Skeletal muscle tissue (tissue), 4 donors: ENCODE data around the gene SSTR5. TPM values are rescaled to one million over a fixed set of nuclear protein-coding genes. Genes with fewer than 3 reads are reported as not detected.

ENCODE experiments used
- H3K27ac ChIP-seq: one replicate; pipeline ENCODE4 v1.7.0; 2013; ENCODE audit warnings: mild to moderate bottlenecking, low read depth, low read length, inconsistent platforms
- H3K27me3 ChIP-seq, 3 donors: one replicate each; pipeline ENCODE4 v1.7.0; 2013; ENCODE audit warnings: low read length in 3 of 3; ENCODE audit not compliant: control insufficient read depth in 3 of 3, insufficient read depth in 3 of 3
- H3K36me3 ChIP-seq, 3 donors: one replicate each; pipeline ENCODE4 v1.7.0; 2013; ENCODE audit warnings: low read length in 3 of 3; ENCODE audit not compliant: control insufficient read depth in 3 of 3, insufficient read depth in 3 of 3
- H3K4me1 ChIP-seq, 3 donors: one replicate each; pipeline ENCODE4 v1.7.0; 2013; ENCODE audit warnings: low read length in 3 of 3, mild to moderate bottlenecking in 3 of 3; ENCODE audit not compliant: control insufficient read depth in 3 of 3, insufficient read depth in 3 of 3
- H3K4me3 ChIP-seq, 3 donors: one replicate each; pipeline ENCODE4 v1.7.0; 2013; ENCODE audit warnings: low read length in 3 of 3
- H3K9ac ChIP-seq, 3 donors: one replicate each; pipeline ENCODE4 v1.7.0; 2013; ENCODE audit warnings: low read length in 3 of 3, mild to moderate bottlenecking in 3 of 3, moderate library complexity in 2 of 3, low read depth in 1 of 3
- H3K9me3 ChIP-seq, 3 donors: one replicate each; pipeline ENCODE4 v1.7.0; 2013; ENCODE audit warnings: low read length in 3 of 3; ENCODE audit not compliant: control insufficient read depth in 3 of 3
- total RNA-seq: library from RNA; depleted of rRNA; stranded (reverse); fragments of >200 nt; gene quantifications from one replicate; pipeline ENCODE4 v1.2.3, GENCODE V29; 2014
- donor health status: Osteomylitis.

The SSTR5 gene
- total RNA-seq, 1 donor from 2014 or later, result not detected

GRCh38 chr16:1094601-1095449 is 22.3 kb downstream of the SSTR5 start:
- Histone ChIP-seq H3K36me3 (no peaks in the 10 kb centered on the region), H3K9me3 (no peaks in the 10 kb centered on the region), H3K27ac (no peak overlapping the region), H3K27me3 (peaks cover 3 to 6% (median 6%) of the 10 kb centered on the region in 3 donors), H3K4me1 (peaks cover 17 to 35% (median 34%) of the 10 kb centered on the region in 3 donors), H3K9ac (no peak overlapping the region), H3K4me3 (no peak overlapping the region)

- Histone ChIP-seq H3K27me3 (peaks cover 0 to 8% (median 0%) of the 10 kb centered on the region in 3 donors), H3K4me3 (no peak overlapping the region), H3K27ac (no peak overlapping the region), H3K9me3 (no peaks in the 10 kb centered on the region), H3K36me3 (no peaks in the 10 kb centered on the region), H3K4me1 (peaks cover 13 to 30% (median 29%) of the 10 kb centered on the region in 3 donors), H3K9ac (no peak overlapping the region)
Observed at GRCh38 chr16:1095450-1096168, 23.1 kb downstream of the SSTR5 start.

GRCh38 chr16:1096169-1097082 is 23.9 kb downstream of the SSTR5 start, which contains the start of gene C1QTNF8:
C1QTNF8 (minus strand) TSS chr16:1096244; CDS start chr16:1094922, 1,322 bp downstream.
- Histone ChIP-seq H3K9ac (peak within 1 kb of the TSS in 2 of 3 donors; percentile 50 to 53), H3K4me3 (no peak within 1 kb of the TSS), H3K36me3 (no peaks in the 10 kb centered on the region), H3K9me3 (no peaks in the 10 kb centered on the region), H3K27ac (peak within 1 kb of the TSS; percentile 75), H3K27me3 (peaks cover 0 to 15% (median 4%) of the 10 kb centered on the region in 3 donors), H3K4me1 (peaks cover 13 to 25% (median 23%) of the 10 kb centered on the region in 3 donors)

- H3K4me1 ChIP-seq, result peaks cover 13 to 20% (median 19%) of the 10 kb centered on the region in 3 donors
- no peak overlapping the region for H3K4me3 ChIP-seq
- peak overlapping the region; percentile 75 for H3K27ac ChIP-seq
- H3K9me3 ChIP-seq, result no peaks in the 10 kb centered on the region
- H3K9ac ChIP-seq, result peak overlapping the region in 2 of 3 donors; percentile 53 to 69
- H3K27me3 ChIP-seq, result peaks cover 0 to 14% (median 4%) of the 10 kb centered on the region in 3 donors
- no peaks in the 10 kb centered on the region for H3K36me3 ChIP-seq
Observed at GRCh38 chr16:1097156-1097555, 24.6 kb downstream of the SSTR5 start.

GRCh38 chr16:1097800-1098199 is 25.3 kb downstream of the SSTR5 start:
- H3K4me3 ChIP-seq, result peak overlapping the region in 1 of 3 donors; percentile 13
- peak overlapping the region; percentile 75 for H3K27ac ChIP-seq
- no peaks in the 10 kb centered on the region for H3K9me3 ChIP-seq
- peaks cover 0 to 14% (median 4%) of the 10 kb centered on the region in 3 donors for H3K27me3 ChIP-seq
- H3K36me3 ChIP-seq, result no peaks in the 10 kb centered on the region
- peaks cover 13 to 20% (median 19%) of the 10 kb centered on the region in 3 donors for H3K4me1 ChIP-seq
- H3K9ac ChIP-seq, result peak overlapping the region in 2 of 3 donors; percentile 53 to 79

GRCh38 chr16:1098266-1098991 is 25.9 kb downstream of the SSTR5 start:
- H3K27me3 ChIP-seq, result peaks cover 4 to 19% (median 9%) of the 10 kb centered on the region in 3 donors
- peak overlapping the region in 2 of 3 donors; percentile 38 to 79 for H3K9ac ChIP-seq
- peak overlapping the region in 1 of 3 donors; percentile 13 for H3K4me3 ChIP-seq
- H3K27ac ChIP-seq, result peak overlapping the region; percentile 75
- H3K36me3 ChIP-seq, result no peaks in the 10 kb centered on the region
- H3K4me1 ChIP-seq, result peaks cover 13 to 24% (median 21%) of the 10 kb centered on the region in 3 donors
- H3K9me3 ChIP-seq, result no peaks in the 10 kb centered on the region

- Histone ChIP-seq H3K27me3 (peaks cover 12 to 29% (median 16%) of the 10 kb centered on the region in 3 donors), H3K27ac (no peak overlapping the region), H3K9me3 (no peaks in the 10 kb centered on the region), H3K36me3 (no peaks in the 10 kb centered on the region), H3K4me3 (no peak overlapping the region), H3K9ac (no peak overlapping the region), H3K4me1 (peaks cover 13 to 24% (median 21%) of the 10 kb centered on the region in 3 donors)
Observed at GRCh38 chr16:1099189-1100083, 26.9 kb downstream of the SSTR5 start.

- no peak overlapping the region for H3K4me3 ChIP-seq
- H3K36me3 ChIP-seq, result no peaks in the 10 kb centered on the region
- no peaks in the 10 kb centered on the region for H3K9me3 ChIP-seq
- H3K27ac ChIP-seq, result no peak overlapping the region
- H3K4me1 ChIP-seq, result peaks cover 13 to 24% (median 21%) of the 10 kb centered on the region in 3 donors
- no peak overlapping the region for H3K9ac ChIP-seq
- H3K27me3 ChIP-seq, result peaks cover 18 to 37% (median 21%) of the 10 kb centered on the region in 3 donors
Observed at GRCh38 chr16:1100084-1100800, 27.7 kb downstream of the SSTR5 start.
